Left renal cortex interstitium (tissue), 4 donors: Measurements from ENCODE around the gene AFAP1. TPM values are rescaled to one million over a fixed set of nuclear protein-coding genes. Genes with fewer than 3 reads are reported as not detected.

ENCODE experiments used
- DNase-seq, 4 donors: peaks; one replicate each; pipeline ENCODE4 v3.0.0-alpha.2; 2013; ENCODE audit warnings: low read depth in 4 of 4, low spot score in 2 of 4, missing footprints in 1 of 4
- polyA plus RNA-seq, 4 donors: library from polyadenylated mRNA; unstranded; fragments of 120-200 nt; gene quantifications; one replicate each; pipeline ENCODE4 v1.2.1, GENCODE V29; 2013; ENCODE audit not compliant: insufficient read length in 4 of 4

AFAP1 gene
- polyA plus RNA-seq, 4 donors = 19.5 to 26.5 (median 24.7) TPM

- DNase-seq = no peak
Measured at GRCh38 chr4:7795983-7796382, 143.7 kb downstream of the AFAP1 start.

- no peak for DNase-seq
Measured at GRCh38 chr4:7793186-7793585, 146.5 kb downstream of the AFAP1 start.

- DNase-seq = no peak
Measured at GRCh38 chr4:7792616-7793015, 147.0 kb downstream of the AFAP1 start.

DNA sequence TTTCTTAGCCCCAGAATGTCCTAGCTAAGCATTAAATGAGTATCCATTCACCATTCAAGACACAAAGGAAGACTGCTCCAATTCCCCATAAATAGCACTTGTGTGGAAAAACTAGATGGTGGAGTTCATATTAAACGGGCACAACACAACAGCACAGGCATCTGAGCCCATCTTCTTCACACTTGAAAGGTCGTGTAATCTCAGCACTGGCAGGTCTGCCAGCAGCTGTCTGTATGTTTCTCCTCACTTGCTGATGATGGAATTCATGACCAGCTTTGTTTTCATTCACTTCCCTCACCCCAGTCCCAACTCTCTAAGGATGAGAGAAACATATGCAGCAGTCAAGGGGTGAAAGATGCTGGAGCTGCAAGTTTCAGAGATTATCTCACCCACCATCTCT, 148.7 kb downstream of the AFAP1 start:
- no peak for DNase-seq

DNA sequence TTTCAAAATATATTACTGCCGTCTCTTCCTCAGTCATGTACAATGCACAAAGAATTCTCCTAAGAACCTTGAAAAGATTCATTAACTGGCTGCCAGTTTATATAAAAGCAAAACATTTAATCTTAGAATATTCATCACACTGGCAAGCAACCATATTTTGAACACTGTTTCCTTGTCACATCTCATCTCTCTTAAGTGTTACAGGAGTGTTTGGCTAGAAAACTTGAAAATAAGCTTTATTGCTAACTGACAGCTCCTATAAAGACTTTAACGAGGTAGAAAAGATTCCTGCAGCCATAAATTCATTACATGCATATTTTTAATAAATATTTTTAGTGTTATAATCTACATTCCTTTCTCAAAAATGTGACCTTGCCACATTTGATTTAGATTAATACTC, 149.6 kb downstream of the AFAP1 start:
- DNase-seq = no peak

- DNase-seq = no peak
Measured at GRCh38 chr4:7788694-7789425, 150.8 kb downstream of the AFAP1 start.

DNA sequence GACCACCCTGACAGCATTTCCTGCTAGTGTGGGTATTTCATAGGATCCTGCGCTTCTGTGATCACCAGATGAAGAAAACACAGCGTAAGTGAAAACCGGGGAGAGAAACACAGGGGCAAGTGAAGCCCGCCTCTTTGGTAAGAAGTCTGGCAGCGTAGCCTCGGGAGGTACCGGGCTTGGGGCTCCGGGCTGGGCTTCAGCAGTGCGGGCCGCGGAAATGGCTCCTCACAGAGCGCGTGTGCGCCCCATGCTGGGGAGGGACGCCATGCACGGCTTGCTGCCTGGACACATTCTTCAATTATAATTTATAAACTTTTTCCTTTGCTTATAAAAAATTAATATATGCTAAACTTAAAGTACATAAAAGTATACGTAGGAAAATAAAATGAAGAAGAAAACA, 151.5 kb downstream of the AFAP1 start:
- no peak for DNase-seq

DNA sequence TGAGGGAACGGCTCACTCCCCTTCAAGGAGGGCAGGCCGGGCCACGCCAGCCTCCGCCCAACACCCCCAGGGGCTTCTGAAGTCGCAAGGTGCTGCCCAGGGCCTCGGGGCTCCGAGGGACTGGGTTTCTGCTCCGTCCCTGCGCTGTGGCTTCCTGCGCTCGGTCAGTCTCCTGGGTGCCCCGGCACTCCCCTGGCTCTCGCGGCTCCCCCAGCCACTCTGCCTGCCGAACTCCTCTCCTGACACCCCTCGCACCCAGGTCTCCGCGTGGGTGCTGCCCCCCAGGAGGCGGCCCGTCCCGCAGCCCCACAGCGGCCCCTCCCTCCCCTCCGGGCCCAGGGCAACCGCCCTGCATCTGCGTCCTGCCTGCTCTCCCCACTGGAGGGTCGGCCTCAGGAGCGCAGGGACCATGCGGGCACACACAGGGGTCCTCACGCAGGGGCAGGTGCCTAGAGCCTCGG, 151.9 kb downstream of the AFAP1 start:
- DNase-seq = no peak

DNA sequence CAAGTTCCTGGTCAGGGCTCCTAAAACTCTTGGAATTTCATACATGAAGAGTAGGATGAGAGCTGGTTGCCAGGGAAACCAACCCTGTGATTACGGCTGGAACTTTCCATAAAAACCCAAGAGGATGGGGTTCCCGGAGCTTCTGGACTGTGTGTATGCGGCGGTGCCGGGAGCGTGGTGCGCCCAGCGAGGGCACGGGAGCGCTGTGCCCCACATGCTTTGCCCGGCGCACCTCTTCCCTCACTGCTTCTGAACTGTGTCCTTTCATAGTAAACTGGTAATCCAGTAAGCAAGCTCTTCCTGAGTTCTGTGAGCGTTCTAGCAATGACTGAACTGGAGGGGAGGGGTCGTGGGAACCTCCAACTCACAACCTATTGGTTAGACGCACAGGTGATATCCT, 152.6 kb downstream of the AFAP1 start:
- DNase-seq = no peak

GRCh38 chr4:7786517-7786916, 153.1 kb downstream of the AFAP1 start:
- DNase-seq = no peak

DNA sequence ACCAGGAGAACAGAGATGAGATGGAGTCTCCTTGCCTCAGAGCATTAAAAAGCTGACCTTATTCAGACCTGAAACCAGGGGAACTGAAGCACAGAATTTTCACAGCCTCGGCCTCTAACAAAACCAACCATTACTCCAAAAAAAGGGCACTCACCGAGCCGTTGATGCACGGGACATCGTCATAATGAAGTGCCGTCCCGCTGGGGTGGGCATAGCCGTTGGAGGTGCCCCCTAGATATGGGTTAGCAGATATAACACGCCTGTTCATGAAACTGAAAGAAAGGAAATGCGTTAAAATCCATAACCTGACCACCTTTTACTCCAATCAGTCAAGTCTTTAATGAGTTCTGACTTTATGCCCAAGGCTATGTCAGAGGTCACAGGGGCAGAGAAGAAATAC, 153.6 kb downstream of the AFAP1 start:
- DNase-seq = no peak

- DNase-seq = no peak
Measured at GRCh38 chr4:7785017-7785416, 154.6 kb downstream of the AFAP1 start.

- DNase-seq = no peak
Measured at GRCh38 chr4:7784131-7784870, 155.4 kb downstream of the AFAP1 start.

DNA sequence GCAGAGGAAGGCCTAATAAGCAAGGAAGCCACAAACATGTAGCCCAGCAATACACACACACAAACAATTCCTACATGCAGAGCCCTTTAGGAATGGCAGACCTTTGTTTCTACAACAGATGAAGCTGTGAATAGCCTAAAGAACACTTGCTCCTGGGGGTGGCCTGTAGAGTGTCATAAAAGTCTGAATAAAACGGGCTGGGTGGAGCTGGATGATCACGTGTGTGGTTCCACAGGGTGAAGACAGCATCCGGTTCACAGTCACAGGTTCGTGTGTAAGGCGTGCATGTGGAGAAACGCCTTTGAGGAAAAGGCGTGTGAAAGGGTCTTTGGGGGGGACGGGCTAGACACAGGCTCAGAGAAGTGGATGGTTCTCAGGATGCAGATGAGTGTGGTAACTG, 156.1 kb downstream of the AFAP1 start:
- DNase-seq = no peak

- no peak for DNase-seq
Measured at GRCh38 chr4:7782783-7783182, 156.9 kb downstream of the AFAP1 start.

GRCh38 chr4:7781993-7782392, 157.7 kb downstream of the AFAP1 start:
- no peak for DNase-seq

DNA sequence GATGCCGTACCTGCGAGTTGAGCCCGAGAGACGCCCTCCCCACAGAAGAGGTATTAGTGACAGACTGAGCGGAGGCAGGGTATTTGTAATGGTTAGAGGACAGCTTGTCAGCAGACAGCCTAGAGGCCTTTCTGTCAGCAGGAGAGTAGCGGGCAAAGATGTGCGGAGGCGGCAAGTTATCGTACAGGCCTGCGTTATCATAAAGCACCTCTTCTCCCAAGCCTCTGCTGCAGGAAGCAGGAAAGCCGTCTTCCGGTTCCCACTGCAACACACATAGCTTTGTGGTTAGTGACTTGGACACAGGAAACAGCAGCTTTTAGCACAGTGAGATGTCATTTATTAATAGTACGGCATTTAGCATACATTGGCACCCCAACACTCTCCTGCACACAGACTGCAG, 158.3 kb downstream of the AFAP1 start:
- DNase-seq = no peak

DNA sequence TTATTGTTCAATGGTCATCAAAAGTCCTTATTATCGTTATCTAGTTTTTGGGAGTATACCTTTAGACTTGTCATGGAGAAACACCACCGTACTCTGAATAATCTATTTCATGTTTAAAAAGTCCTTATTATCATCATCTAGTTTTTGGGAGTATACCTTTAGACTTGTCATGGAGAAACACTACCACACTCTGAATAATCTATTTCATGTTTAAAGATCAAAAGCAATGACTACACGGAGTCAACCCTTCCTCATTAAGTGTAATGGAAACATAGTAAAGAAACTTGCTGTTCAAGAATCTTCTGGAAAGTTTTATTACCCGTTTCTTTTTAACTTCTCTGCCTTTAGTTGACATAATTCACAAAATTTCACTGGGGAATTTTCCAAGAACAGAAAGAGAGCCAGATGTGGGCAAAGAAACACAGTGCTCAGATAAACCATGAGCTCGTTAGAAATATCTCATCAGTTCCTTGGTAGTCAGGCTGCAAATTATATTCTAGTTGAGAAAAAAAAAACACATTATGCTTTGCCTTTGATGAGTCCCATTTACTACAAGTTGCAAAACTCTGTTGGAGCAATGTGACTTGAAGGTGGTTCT, 158.8 kb downstream of the AFAP1 start:
- DNase-seq = no peak

- DNase-seq = peak in 1 of 4 donors; percentile 74
Measured at GRCh38 chr4:7779432-7779768, 160.3 kb downstream of the AFAP1 start.

DNA sequence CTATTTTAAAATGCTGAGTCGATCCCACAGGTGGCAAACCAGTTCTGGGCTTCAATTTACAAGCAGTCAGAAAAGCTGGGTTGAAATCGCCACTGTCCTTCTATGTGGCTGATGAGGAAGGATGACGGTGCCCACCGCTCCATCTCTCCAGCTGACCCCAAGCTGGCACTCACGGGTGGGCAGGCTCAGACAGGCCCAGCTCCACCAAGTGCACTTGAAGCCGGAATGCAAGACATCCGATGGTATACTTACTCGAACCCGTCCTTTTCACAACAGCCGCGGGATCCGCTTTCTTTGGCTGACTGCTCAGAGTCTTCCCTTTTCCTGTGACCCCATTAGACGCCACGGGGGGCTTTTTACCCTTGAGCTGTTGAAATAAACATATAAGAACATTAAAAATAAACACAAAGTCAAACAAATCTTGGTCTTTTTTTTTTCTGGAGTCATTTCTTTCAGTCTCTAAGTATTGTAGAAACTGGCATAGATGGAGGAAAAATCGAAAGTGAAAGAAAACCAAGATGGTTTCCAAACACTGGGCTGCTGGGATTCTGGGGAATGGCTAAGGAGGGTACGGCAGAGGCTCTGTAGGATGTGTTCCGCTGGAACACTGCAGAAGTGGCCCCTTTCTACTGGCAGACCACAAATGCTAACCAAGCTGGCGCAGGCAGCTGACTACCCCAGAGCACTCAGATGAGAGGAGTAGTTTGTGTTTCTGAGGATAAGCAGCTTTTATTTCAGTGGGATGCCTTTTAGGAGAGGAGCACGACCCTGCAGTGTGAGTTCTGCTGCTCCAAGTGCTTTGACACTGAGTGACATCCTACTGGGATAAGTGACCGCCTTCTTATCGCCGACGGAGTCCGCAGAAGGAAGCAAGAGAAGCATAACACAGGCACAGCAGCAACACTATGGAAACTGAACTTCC, 160.9 kb downstream of the AFAP1 start:
- DNase-seq = no peak
